Upper lobe of left lung (tissue), 6 donors: ENCODE data around the gene IFNL3. TPM values are rescaled to one million over a fixed set of nuclear protein-coding genes. Genes with fewer than 3 reads are reported as not detected.
"Not testable (repeated sequence)": the region's sequence is repeated elsewhere in the genome, so short reads cannot be mapped to it uniquely, and the experiment has no call there.

Experiments
- ATAC-seq, 2 donors: fragments of 200-7000 bp; cut with Tn5 transposase; one replicate each; pipeline ENCODE4 v1.9.1; 2022; ENCODE audit warnings: mild to moderate bottlenecking in 2 of 2, moderate library complexity in 2 of 2; ENCODE audit not compliant: low FRiP score in 2 of 2
- DNase-seq, 2 donors: peaks; one replicate each; pipeline ENCODE4 v3.0.0-alpha.2; 2019 to 2020
- H3K27ac ChIP-seq, 4 donors: fragments of 200-600 bp; sonication (generic); one replicate each; pipeline ENCODE4 v1.5.1; 2016 to 2019
- H3K27me3 ChIP-seq, 4 donors: fragments of 200-600 bp; sonication (generic); one replicate each; pipeline ENCODE4 v1.5.1; 2017 to 2019
- H3K36me3 ChIP-seq, 4 donors: fragments of 200-600 bp; sonication (generic); one replicate each; pipeline ENCODE4 v1.5.1; 2016 to 2019
- H3K4me1 ChIP-seq, 4 donors: fragments of 200-600 bp; sonication (generic); one replicate each; pipeline ENCODE4 v1.5.1; 2018 to 2019
- H3K4me3 ChIP-seq, 4 donors: fragments of 200-600 bp; sonication (generic); one replicate each; pipeline ENCODE4 v1.5.1; 2017 to 2019; ENCODE audit warnings: mild to moderate bottlenecking in 2 of 4, moderate library complexity in 1 of 4
- H3K9me3 ChIP-seq, 4 donors: fragments of 200-600 bp; sonication (generic); one replicate each; pipeline ENCODE4 v1.5.1; 2018 to 2019
- CTCF ChIP-seq, 6 experiments: fragments of 450-650 bp in 4 of 6; fragments of 200-600 bp in 2 of 6; sonication (generic) in 2 of 6; IDR thresholded peaks; one replicate each; pipeline ENCODE4 v1.5.1; 2016 to 2019; ENCODE audit warnings: antibody characterized with exemption in 6 of 6
- EP300 ChIP-seq, 4 donors: sonication (generic); formaldehyde crosslinking; IDR thresholded peaks; one replicate each; pipeline ENCODE4 v1.5.1; 2017; ENCODE audit warnings: antibody characterized with exemption in 4 of 4, control low read depth in 2 of 4
- POLR2A ChIP-seq, 4 donors: fragments of 450-650 bp; IDR thresholded peaks; one replicate each; pipeline ENCODE4 v1.5.1; 2016 to 2017; ENCODE audit warnings: antibody characterized with exemption in 4 of 4, mild to moderate bottlenecking in 2 of 4
- POLR2AphosphoS5 ChIP-seq, 2 donors: sonication (generic); formaldehyde crosslinking; IDR thresholded peaks; one replicate each; pipeline ENCODE4 v1.5.1; 2017; ENCODE audit warnings: antibody characterized with exemption in 2 of 2
- WGBS, 2 donors: methylation state at CpG; one replicate each; pipeline ENCODE4 v1.1.5; 2017 to 2018; 5-methylcytosine and 5-hydroxymethylcytosine counted together
- total RNA-seq, 6 donors: library from RNA; depleted of rRNA in 4 of 6; stranded (reverse); fragments of >200 nt in 4 of 6; gene quantifications; one replicate each; pipeline versions ENCODE4 v1.1.0 to v1.2.1, GENCODE V29; 2016 to 2021
- donor health status: DM: no; HTN: no; CAD: no; lungs with moderate emphysema.
- donor health status: DM: no; HTN: yes; CAD: no; lungs with severe emphysema.

Gene IFNL3
- total RNA-seq, 6 donors from 2014 or later = not detected

- Histone ChIP-seq H3K36me3 (no peaks in the 10 kb centered on the region), H3K4me3 (peak overlapping the region in 3 of 4 donors; percentile 2 to 10 (median 5)), H3K27me3 (peaks cover 0 to 20% (median 11%) of the 10 kb centered on the region in 4 donors), H3K4me1 (peaks cover 6 to 16% (median 10%) of the 10 kb centered on the region in 4 donors), H3K9me3 (no peaks in the 10 kb centered on the region), H3K27ac (no peak overlapping the region)
- no peak for TF ChIP-seq POLR2A (IDR thresholded peaks at IDR 0.05)
- peak; percentile 28 to 73 for DNase-seq
- WGBS, 2 donors = 14 to 53% methylated on average over 10 to 28 of the region's 42 CpGs
- peak in 1 of 2 donors; percentile 66 for ATAC-seq
Observed at GRCh38 chr19:39246951-39247669, 2.3 kb upstream of the IFNL3 start.

GRCh38 chr19:39245166-39245565 is 360 bp upstream of the IFNL3 start:
- no CpG with 5 or more reads among the region's 1 CpG for WGBS, 2 donors
- not testable (repeated sequence) for H3K36me3 ChIP-seq, H3K27ac ChIP-seq, DNase-seq, H3K9me3 ChIP-seq, ATAC-seq, H3K4me3 ChIP-seq
- Histone ChIP-seq H3K4me1 (peaks cover 6 to 16% (median 10%) of the 10 kb centered on the region in 4 donors), H3K27me3 (peaks cover 0 to 20% (median 11%) of the 10 kb centered on the region in 4 donors)

GRCh38 chr19:39243741-39244140 is 1.1 kb downstream of the IFNL3 start:
- H3K27me3 ChIP-seq = peaks cover 0 to 19% (median 11%) of the 10 kb centered on the region in 4 donors
- 79 to 81% methylated on average over 3 to 12 of the region's 13 CpGs for WGBS, 2 donors
- peak in 1 of 2 donors; percentile 70 for DNase-seq

GRCh38 chr19:39240421-39240820 is 4.4 kb downstream of the IFNL3 start:
- 80 to 83% methylated on average over 7 of the region's 7 CpGs for WGBS, 2 donors
- DNase-seq = no peak
- TF ChIP-seq EP300 (IDR thresholded peaks at IDR 0.05) = no peak
- TF ChIP-seq CTCF (IDR thresholded peaks at IDR 0.05) = no peak
- no peak for TF ChIP-seq POLR2A (IDR thresholded peaks at IDR 0.05)
- TF ChIP-seq POLR2AphosphoS5 (IDR thresholded peaks at IDR 0.05) = no peak

More at GRCh38 chr19:39243741-39244140, 1.1 kb downstream of the IFNL3 start:
- H3K27ac ChIP-seq, H3K4me3 ChIP-seq, ATAC-seq, H3K36me3 ChIP-seq, H3K9me3 ChIP-seq: not testable (repeated sequence)
- H3K4me1 ChIP-seq = peaks cover 6 to 16% (median 10%) of the 10 kb centered on the region in 4 donors

GRCh38 chr19:39238944-39239343 is 5.9 kb downstream of the IFNL3 start:
- H3K4me1 ChIP-seq = peaks cover 0 to 8% (median 7%) of the 10 kb centered on the region in 4 donors
- H3K36me3 ChIP-seq = no peaks in the 10 kb centered on the region
- ATAC-seq (no peak), DNase-seq (no peak)
- no peaks in the 10 kb centered on the region for H3K9me3 ChIP-seq
- H3K4me3 ChIP-seq = no peak overlapping the region
- H3K27me3 ChIP-seq = no peaks in the 10 kb centered on the region
- TF ChIP-seq CTCF (IDR thresholded peaks at IDR 0.05) (no peak), POLR2AphosphoS5 (IDR thresholded peaks at IDR 0.05) (no peak), EP300 (IDR thresholded peaks at IDR 0.05) (no peak), POLR2A (IDR thresholded peaks at IDR 0.05) (no peak)
- 74 to 85% methylated on average over 6 of the region's 6 CpGs for WGBS, 2 donors
- H3K27ac ChIP-seq = no peak overlapping the region

More at GRCh38 chr19:39240421-39240820, 4.4 kb downstream of the IFNL3 start:
- H3K9me3 ChIP-seq = no peaks in the 10 kb centered on the region
- H3K4me3 ChIP-seq = no peak overlapping the region
- peaks cover 0 to 8% (median 7%) of the 10 kb centered on the region in 4 donors for H3K4me1 ChIP-seq
- no peaks in the 10 kb centered on the region for H3K27me3 ChIP-seq
- no peak overlapping the region for H3K27ac ChIP-seq
- H3K36me3 ChIP-seq = no peaks in the 10 kb centered on the region
- ATAC-seq = no peak

GRCh38 chr19:39238209-39238608 is 6.6 kb downstream of the IFNL3 start:
- peak overlapping the region in 1 of 4 donors; percentile 2 for H3K27ac ChIP-seq
- H3K27me3 ChIP-seq = no peaks in the 10 kb centered on the region
- peaks cover 0 to 8% (median 7%) of the 10 kb centered on the region in 4 donors for H3K4me1 ChIP-seq
- H3K9me3 ChIP-seq = no peaks in the 10 kb centered on the region
- DNase-seq (no peak), ATAC-seq (no peak)
- TF ChIP-seq POLR2A (IDR thresholded peaks at IDR 0.05) (no peak), POLR2AphosphoS5 (IDR thresholded peaks at IDR 0.05) (no peak), CTCF (IDR thresholded peaks at IDR 0.05) (no peak), EP300 (IDR thresholded peaks at IDR 0.05) (no peak)
- no peak overlapping the region for H3K4me3 ChIP-seq
- 86 to 90% methylated on average over 5 to 6 of the region's 6 CpGs for WGBS, 2 donors
- H3K36me3 ChIP-seq = no peaks in the 10 kb centered on the region
